Lower leg skin (tissue), 3 donors: ENCODE measurements around the gene HMGB2.

Source experiments
- CTCF ChIP-seq, 3 donors: fragments of 450-650 bp; IDR thresholded peaks; one replicate each; pipeline ENCODE4 v1.5.1; 2016; ENCODE audit warnings: antibody characterized with exemption in 3 of 3, mild to moderate bottlenecking in 3 of 3, moderate library complexity in 2 of 3
- POLR2A ChIP-seq, 2 donors: fragments of 450-650 bp; IDR thresholded peaks; one replicate each; pipeline ENCODE4 v1.6.1; 2016 to 2017; ENCODE audit warnings: antibody characterized with exemption in 2 of 2, mild to moderate bottlenecking in 1 of 2, moderate library complexity in 1 of 2

GRCh38 chr4:173282626-173283025 lies 51.5 kb downstream of the HMGB2 start:
- TF ChIP-seq CTCF (IDR thresholded peaks at IDR 0.05) (no peak), POLR2A (IDR thresholded peaks at IDR 0.05) (no peak)
